ENCODE measurements around the gene CCNB1. TPM values are rescaled to one million over a fixed set of nuclear protein-coding genes. Genes with fewer than 3 reads are reported as not detected.
A peak's percentile ranks its signal among the peaks of the same experiment; 100 is the strongest.

CCNB1 gene
- total RNA-seq, 2 donors from 2014 or later, result 13.2 to 28.3 TPM

GRCh38 chr5:69224520-69224919, 57.6 kb downstream of the CCNB1 start:
- ATAC-seq (no peak), DNase-seq (peak in 1 of 2 donors; percentile 26)
- intact Hi-C loops (cut with DNase I, micrococcal nuclease), result no loop called here

GRCh38 chr5:69225860-69226259, 58.9 kb downstream of the CCNB1 start:
- no peak for DNase-seq
- intact Hi-C loops (cut with DNase I, micrococcal nuclease), result no loop called here
- peak; percentile 94 for ATAC-seq

Other genes starting within 250 kb of the CCNB1 start
- gene SLC30A5, start 73.1 kb upstream of the CCNB1 start, total RNA-seq, result 10 to 100 TPM; 47.1 to 48.2 TPM
- 1 to 10 TPM; 3.0 to 5.0 TPM for gene CENPH, start 22.4 kb downstream of the CCNB1 start, total RNA-seq
- gene CDK7, start 67.7 kb downstream of the CCNB1 start, total RNA-seq, result 10 to 100 TPM; 22.1 to 25.2 TPM
- 10 to 100 TPM; 20.3 to 26.3 TPM for gene CCDC125, start 165.7 kb downstream of the CCNB1 start, total RNA-seq
- 10 to 100 TPM; 26.3 to 33.2 TPM for gene AK6, start 202.4 kb downstream of the CCNB1 start, total RNA-seq
- gene TAF9, start 202.4 kb downstream of the CCNB1 start, total RNA-seq, result 10 to 100 TPM; 38.4 to 53.9 TPM
- 10 to 100 TPM; 17.2 to 17.8 TPM for gene RAD17, start 202.7 kb downstream of the CCNB1 start, total RNA-seq
- 10 to 100 TPM; 56.0 to 56.6 TPM for gene MARVELD2, start 248.0 kb downstream of the CCNB1 start, total RNA-seq

Measured in left colon (tissue), 2 donors.